ENCODE results near the gene MAP4K4.

MAP4K4 gene

GRCh38 chr2:101811226-101812015, 113.9 kb downstream of the MAP4K4 start:
- peaks cover 7% of the 10 kb centered on the region for H3K4me1 ChIP-seq (ENCODE audit: control insufficient read depth, insufficient read depth, low read length)
- no peaks in the 10 kb centered on the region for H3K27me3 ChIP-seq (ENCODE audit: control insufficient read depth, insufficient read depth, low read length)
- no peaks in the 10 kb centered on the region for H3K36me3 ChIP-seq (ENCODE audit: control insufficient read depth, insufficient read depth, low read length)
- no peak overlapping the region for H3K9ac ChIP-seq (ENCODE audit: low read length)
- no peak overlapping the region for H3K4me3 ChIP-seq (ENCODE audit: low read length)
- H3K27ac ChIP-seq (ENCODE audit: low read depth, low read length) = no peak overlapping the region

GRCh38 chr2:101812226-101812625, 114.7 kb downstream of the MAP4K4 start:
- Histone ChIP-seq H3K27me3 (ENCODE audit: control insufficient read depth, insufficient read depth, low read length) (no peaks in the 10 kb centered on the region), H3K27ac (ENCODE audit: low read depth, low read length) (no peak overlapping the region)

GRCh38 chr2:101814752-101815151, 117.2 kb downstream of the MAP4K4 start:
- Histone ChIP-seq H3K27me3 (ENCODE audit: control insufficient read depth, insufficient read depth, low read length) (no peaks in the 10 kb centered on the region), H3K4me3 (ENCODE audit: low read length) (no peak overlapping the region), H3K4me1 (ENCODE audit: control insufficient read depth, insufficient read depth, low read length) (peaks cover 13% of the 10 kb centered on the region), H3K27ac (ENCODE audit: low read depth, low read length) (no peak overlapping the region), H3K9ac (ENCODE audit: low read length) (no peak overlapping the region), H3K36me3 (ENCODE audit: control insufficient read depth, insufficient read depth, low read length) (no peaks in the 10 kb centered on the region)

More at GRCh38 chr2:101812226-101812625, 114.7 kb downstream of the MAP4K4 start:
- Histone ChIP-seq H3K9ac (ENCODE audit: low read length) (no peak overlapping the region), H3K4me3 (ENCODE audit: low read length) (no peak overlapping the region), H3K36me3 (ENCODE audit: control insufficient read depth, insufficient read depth, low read length) (no peaks in the 10 kb centered on the region), H3K4me1 (ENCODE audit: control insufficient read depth, insufficient read depth, low read length) (peaks cover 7% of the 10 kb centered on the region)

GRCh38 chr2:101815154-101815553, 117.6 kb downstream of the MAP4K4 start:
- Histone ChIP-seq H3K36me3 (ENCODE audit: control insufficient read depth, insufficient read depth, low read length) (no peaks in the 10 kb centered on the region), H3K9ac (ENCODE audit: low read length) (no peak overlapping the region), H3K4me1 (ENCODE audit: control insufficient read depth, insufficient read depth, low read length) (peaks cover 13% of the 10 kb centered on the region), H3K27me3 (ENCODE audit: control insufficient read depth, insufficient read depth, low read length) (no peaks in the 10 kb centered on the region), H3K27ac (ENCODE audit: low read depth, low read length) (no peak overlapping the region), H3K4me3 (ENCODE audit: low read length) (no peak overlapping the region)

DNA sequence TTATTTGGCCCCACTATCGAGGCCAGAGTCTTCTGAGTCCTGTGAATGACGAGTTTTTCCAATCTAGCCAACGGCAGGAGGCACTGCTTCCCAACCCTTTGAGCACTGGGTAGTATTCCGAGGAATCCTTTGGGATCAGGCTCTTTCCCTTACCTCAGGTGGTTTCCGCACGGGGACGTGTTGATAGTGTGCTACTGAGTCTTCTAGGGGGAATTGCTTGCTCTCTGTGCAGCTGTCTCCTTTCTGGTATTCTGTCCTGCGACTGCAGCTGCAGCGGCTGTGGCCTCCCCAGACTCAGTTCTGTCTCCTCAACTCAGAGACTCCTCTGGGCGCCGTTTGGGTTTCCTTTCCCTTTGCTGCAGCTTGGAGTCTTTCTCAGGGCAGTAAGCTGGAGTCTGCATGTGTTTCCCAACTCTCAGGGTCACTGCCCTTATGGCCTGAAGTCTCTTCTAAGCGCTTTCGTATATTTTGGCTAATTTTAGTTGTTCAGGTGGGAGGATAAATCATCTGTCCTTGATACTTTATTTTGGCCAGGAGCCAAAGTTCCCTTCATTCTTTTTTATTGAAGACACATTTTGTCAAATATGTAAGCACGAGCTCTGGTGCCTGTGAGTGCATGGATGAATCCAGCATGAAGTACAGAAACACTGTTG, 118.4 kb downstream of the MAP4K4 start:
- no peak overlapping the region for H3K4me3 ChIP-seq (ENCODE audit: low read length)
- peaks cover 13% of the 10 kb centered on the region for H3K4me1 ChIP-seq (ENCODE audit: control insufficient read depth, insufficient read depth, low read length)
- no peak overlapping the region for H3K27ac ChIP-seq (ENCODE audit: low read depth, low read length)
- H3K36me3 ChIP-seq (ENCODE audit: control insufficient read depth, insufficient read depth, low read length) = no peaks in the 10 kb centered on the region
- H3K9ac ChIP-seq (ENCODE audit: low read length) = no peak overlapping the region
- H3K27me3 ChIP-seq (ENCODE audit: control insufficient read depth, insufficient read depth, low read length) = no peaks in the 10 kb centered on the region

DNA sequence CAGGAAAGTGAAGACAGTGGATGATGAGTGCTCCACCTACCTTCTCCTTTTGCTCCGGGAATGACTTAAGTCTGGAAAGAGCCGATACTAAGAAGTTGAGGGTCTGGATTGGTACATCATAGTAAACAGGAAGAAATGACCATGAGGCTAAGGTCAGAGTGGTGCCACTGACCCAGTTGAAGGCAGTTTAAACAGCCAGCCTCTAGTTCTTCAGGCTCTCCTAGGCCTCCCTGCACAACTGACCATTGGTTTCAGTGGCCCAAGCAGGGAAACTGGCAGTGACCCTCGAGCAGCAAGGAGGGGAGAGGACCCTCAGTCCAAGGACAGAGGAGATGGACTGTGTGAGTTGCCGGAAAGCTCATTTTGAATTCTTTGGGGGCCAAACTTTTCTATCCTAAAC, 119.1 kb downstream of the MAP4K4 start:
- H3K9ac ChIP-seq (ENCODE audit: low read length) = no peak overlapping the region
- no peak overlapping the region for H3K27ac ChIP-seq (ENCODE audit: low read depth, low read length)
- no peaks in the 10 kb centered on the region for H3K36me3 ChIP-seq (ENCODE audit: control insufficient read depth, insufficient read depth, low read length)
- no peaks in the 10 kb centered on the region for H3K27me3 ChIP-seq (ENCODE audit: control insufficient read depth, insufficient read depth, low read length)
- peaks cover 11% of the 10 kb centered on the region for H3K4me1 ChIP-seq (ENCODE audit: control insufficient read depth, insufficient read depth, low read length)
- no peak overlapping the region for H3K4me3 ChIP-seq (ENCODE audit: low read length)

DNA sequence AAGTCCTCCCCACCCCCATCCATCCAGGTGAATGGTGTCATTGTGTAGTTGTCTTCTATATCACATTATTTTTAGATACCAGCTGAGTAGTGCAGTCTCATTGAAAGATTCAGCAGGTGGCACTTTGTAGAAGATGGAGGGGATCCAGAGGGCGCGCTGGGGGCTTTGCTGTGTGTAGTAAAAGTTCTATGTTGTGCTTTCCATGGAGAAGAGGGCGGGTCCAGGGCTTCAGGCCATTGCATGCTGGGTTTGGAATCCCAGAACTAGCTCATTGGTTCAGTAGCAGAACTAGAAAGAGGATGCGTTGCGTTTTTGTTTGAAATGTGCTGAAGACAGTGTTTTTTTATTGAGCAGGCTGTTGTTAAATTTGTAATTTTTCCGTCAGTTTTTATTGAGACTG, 120.0 kb downstream of the MAP4K4 start:
- H3K4me3 ChIP-seq (ENCODE audit: low read length) = no peak overlapping the region
- no peak overlapping the region for H3K27ac ChIP-seq (ENCODE audit: low read depth, low read length)
- H3K4me1 ChIP-seq (ENCODE audit: control insufficient read depth, insufficient read depth, low read length) = peaks cover 11% of the 10 kb centered on the region

GRCh38 chr2:101818531-101819451, 121.3 kb downstream of the MAP4K4 start:
- H3K4me3 ChIP-seq (ENCODE audit: low read length) = no peak overlapping the region
- H3K27ac ChIP-seq (ENCODE audit: low read depth, low read length) = no peak overlapping the region
- H3K4me1 ChIP-seq (ENCODE audit: control insufficient read depth, insufficient read depth, low read length) = peaks cover 11% of the 10 kb centered on the region
- H3K27me3 ChIP-seq (ENCODE audit: control insufficient read depth, insufficient read depth, low read length) = no peaks in the 10 kb centered on the region
- no peaks in the 10 kb centered on the region for H3K36me3 ChIP-seq (ENCODE audit: control insufficient read depth, insufficient read depth, low read length)
- H3K9ac ChIP-seq (ENCODE audit: low read length) = no peak overlapping the region

More for the DNA sequence above, 120.0 kb downstream of the MAP4K4 start:
- H3K9ac ChIP-seq (ENCODE audit: low read length) = no peak overlapping the region
- H3K36me3 ChIP-seq (ENCODE audit: control insufficient read depth, insufficient read depth, low read length) = no peaks in the 10 kb centered on the region
- H3K27me3 ChIP-seq (ENCODE audit: control insufficient read depth, insufficient read depth, low read length) = no peaks in the 10 kb centered on the region

GRCh38 chr2:101820519-101820918, 123.0 kb downstream of the MAP4K4 start:
- no peak overlapping the region for H3K9ac ChIP-seq (ENCODE audit: low read length)
- no peak overlapping the region for H3K4me3 ChIP-seq (ENCODE audit: low read length)
- no peaks in the 10 kb centered on the region for H3K36me3 ChIP-seq (ENCODE audit: control insufficient read depth, insufficient read depth, low read length)
- no peak overlapping the region for H3K27ac ChIP-seq (ENCODE audit: low read depth, low read length)
- no peaks in the 10 kb centered on the region for H3K27me3 ChIP-seq (ENCODE audit: control insufficient read depth, insufficient read depth, low read length)
- peaks cover 11% of the 10 kb centered on the region for H3K4me1 ChIP-seq (ENCODE audit: control insufficient read depth, insufficient read depth, low read length)

DNA sequence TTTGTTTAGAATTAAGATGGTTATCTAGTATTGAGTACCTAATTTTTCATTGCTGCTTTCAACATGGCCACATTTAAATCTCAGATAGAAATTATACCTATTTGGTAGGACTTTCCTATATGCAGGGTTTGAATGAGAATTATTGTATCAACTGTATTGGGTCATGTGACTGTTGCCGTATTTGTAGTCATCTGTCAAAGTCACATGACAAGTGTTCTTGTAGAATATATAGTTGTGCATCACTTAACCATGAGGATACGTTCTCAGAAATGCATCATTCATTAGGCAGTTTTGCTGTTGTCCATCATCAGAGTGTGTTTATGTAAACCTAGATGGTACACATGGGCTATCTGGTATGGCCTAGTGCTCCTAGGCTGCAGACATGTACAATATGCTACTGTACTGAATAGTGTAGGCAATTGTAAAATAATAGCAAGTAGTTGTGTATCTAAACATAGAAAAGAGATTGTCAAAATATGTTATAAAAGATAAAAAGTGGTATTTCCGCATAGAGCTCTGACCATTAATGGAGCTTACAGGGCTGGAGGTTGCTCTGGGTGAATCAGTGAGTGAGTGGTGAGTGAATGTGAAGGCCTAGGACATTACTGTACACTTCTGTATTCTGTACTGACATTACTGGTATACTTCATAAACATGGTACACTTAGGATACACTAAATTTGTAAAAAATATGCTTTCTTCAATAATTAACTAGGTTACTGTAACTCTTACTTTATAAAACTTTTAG, 123.7 kb downstream of the MAP4K4 start:
- no peak overlapping the region for H3K27ac ChIP-seq (ENCODE audit: low read depth, low read length)
- no peaks in the 10 kb centered on the region for H3K36me3 ChIP-seq (ENCODE audit: control insufficient read depth, insufficient read depth, low read length)
- no peaks in the 10 kb centered on the region for H3K27me3 ChIP-seq (ENCODE audit: control insufficient read depth, insufficient read depth, low read length)
- no peak overlapping the region for H3K9ac ChIP-seq (ENCODE audit: low read length)
- peaks cover 6% of the 10 kb centered on the region for H3K4me1 ChIP-seq (ENCODE audit: control insufficient read depth, insufficient read depth, low read length)
- H3K4me3 ChIP-seq (ENCODE audit: low read length) = no peak overlapping the region

DNA sequence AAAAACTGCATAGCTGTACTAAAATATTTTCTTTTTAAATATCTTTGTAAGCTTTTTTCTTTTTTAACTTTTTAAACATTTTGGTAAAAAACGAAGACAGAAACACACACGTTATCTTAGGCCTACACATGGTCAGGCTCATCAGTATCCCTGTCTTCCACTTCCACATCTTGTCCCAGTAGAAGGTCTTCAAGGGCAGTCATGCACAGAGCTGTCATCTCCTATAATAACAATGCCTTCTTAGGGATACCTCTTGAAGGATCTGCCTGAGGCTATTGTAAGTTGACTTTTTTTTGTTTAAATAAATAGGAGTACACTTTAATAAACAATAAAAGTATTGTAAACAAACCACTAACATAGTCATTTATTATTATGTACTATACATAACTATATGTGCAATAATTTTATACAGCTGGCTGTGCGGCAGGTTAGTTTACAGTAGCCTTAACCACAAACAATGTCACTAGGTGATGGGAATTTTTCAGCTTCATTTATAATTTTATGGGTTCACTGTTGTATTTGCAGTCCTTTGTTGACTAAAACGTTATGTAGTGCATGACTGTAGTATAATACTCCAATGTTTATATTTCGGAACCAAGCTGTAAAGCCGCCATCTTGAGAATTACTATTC, 124.4 kb downstream of the MAP4K4 start:
- Histone ChIP-seq H3K9ac (ENCODE audit: low read length) (no peak overlapping the region), H3K27me3 (ENCODE audit: control insufficient read depth, insufficient read depth, low read length) (no peaks in the 10 kb centered on the region), H3K4me1 (ENCODE audit: control insufficient read depth, insufficient read depth, low read length) (peaks cover 6% of the 10 kb centered on the region), H3K36me3 (ENCODE audit: control insufficient read depth, insufficient read depth, low read length) (peaks cover 2% of the 10 kb centered on the region), H3K27ac (ENCODE audit: low read depth, low read length) (no peak overlapping the region), H3K4me3 (ENCODE audit: low read length) (no peak overlapping the region)
